Measurements from ENCODE around the gene HDAC9.
"Not testable (repeated sequence)": the region's sequence is repeated elsewhere in the genome, so short reads cannot be mapped to it uniquely, and the experiment has no call there.

HDAC9 gene

GRCh38 chr7:18974803-18975202 is 479.3 kb downstream of the HDAC9 start:
- Mint-ChIP-seq H3K27me3 (no peaks in the 10 kb centered on the region), H3K9me3 (peaks cover 0 to 2% of the 10 kb centered on the region in 2 donors), H3K4me1 (ENCODE audit: low read depth in 2 of 2) (no peaks in the 10 kb centered on the region), H3K36me3 (ENCODE audit: insufficient read depth) (no peaks in the 10 kb centered on the region), H3K4me3 (no peak overlapping the region), H3K27ac (no peak overlapping the region)
- ATAC-seq (replicated peaks) (no peak), DNase-seq (no peak)

- no peaks in the 10 kb centered on the region for H3K27me3 Mint-ChIP-seq
- no peaks in the 10 kb centered on the region for H3K4me1 Mint-ChIP-seq (ENCODE audit: low read depth in 2 of 2)
- no peak overlapping the region for H3K4me3 Mint-ChIP-seq
- DNase-seq (no peak), ATAC-seq (replicated peaks) (no peak)
- H3K9me3 Mint-ChIP-seq: peaks cover 0 to 2% of the 10 kb centered on the region in 2 donors
- H3K27ac Mint-ChIP-seq: no peak overlapping the region
- no peaks in the 10 kb centered on the region for H3K36me3 Mint-ChIP-seq (ENCODE audit: insufficient read depth)
These were observed 479.7 kb downstream of the HDAC9 start for GRCh38 chr7:18975276-18975675.

- no peak for DNase-seq
- no peak for ATAC-seq (replicated peaks)
- H3K4me1 Mint-ChIP-seq (ENCODE audit: low read depth in 2 of 2): no peaks in the 10 kb centered on the region
- H3K27me3 Mint-ChIP-seq: no peaks in the 10 kb centered on the region
- no peak overlapping the region for H3K27ac Mint-ChIP-seq
- H3K4me3 Mint-ChIP-seq: no peak overlapping the region
- no peaks in the 10 kb centered on the region for H3K36me3 Mint-ChIP-seq (ENCODE audit: insufficient read depth)
- peaks cover 0 to 2% of the 10 kb centered on the region in 2 donors for H3K9me3 Mint-ChIP-seq
These were observed 480.2 kb downstream of the HDAC9 start for GRCh38 chr7:18975689-18976280.

GRCh38 chr7:18976715-18977471 is 481.3 kb downstream of the HDAC9 start:
- no peak for ATAC-seq (replicated peaks)

GRCh38 chr7:18978108-18978495 is 482.6 kb downstream of the HDAC9 start:
- Mint-ChIP-seq H3K9me3 (peaks cover 0 to 4% of the 10 kb centered on the region in 2 donors), H3K27ac (no peak overlapping the region), H3K27me3 (no peaks in the 10 kb centered on the region), H3K4me1 (ENCODE audit: low read depth in 2 of 2) (no peaks in the 10 kb centered on the region), H3K4me3 (no peak overlapping the region), H3K36me3 (ENCODE audit: insufficient read depth) (no peaks in the 10 kb centered on the region)
- DNase-seq (no peak), ATAC-seq (replicated peaks) (no peak)

More at GRCh38 chr7:18976715-18977471, 481.3 kb downstream of the HDAC9 start:
- Mint-ChIP-seq H3K4me1 (ENCODE audit: low read depth in 2 of 2) (no peaks in the 10 kb centered on the region), H3K4me3 (no peak overlapping the region), H3K36me3 (ENCODE audit: insufficient read depth) (no peaks in the 10 kb centered on the region), H3K27me3 (no peaks in the 10 kb centered on the region), H3K9me3 (peaks cover 0 to 2% of the 10 kb centered on the region in 2 donors), H3K27ac (no peak overlapping the region)
- DNase-seq: no peak

- not testable (repeated sequence) for H3K27me3 Mint-ChIP-seq; ATAC-seq (replicated peaks); H3K4me3 Mint-ChIP-seq; H3K36me3 Mint-ChIP-seq (ENCODE audit: insufficient read depth); H3K27ac Mint-ChIP-seq; DNase-seq; H3K9me3 Mint-ChIP-seq; H3K4me1 Mint-ChIP-seq (ENCODE audit: low read depth in 2 of 2)
These were observed 495.2 kb downstream of the HDAC9 start for GRCh38 chr7:18990700-18991099.

GRCh38 chr7:18993933-18994668 is 498.6 kb downstream of the HDAC9 start:
- no peak overlapping the region for H3K27ac Mint-ChIP-seq
- H3K4me1 Mint-ChIP-seq (ENCODE audit: low read depth in 2 of 2): no peaks in the 10 kb centered on the region
- H3K9me3 Mint-ChIP-seq: no peaks in the 10 kb centered on the region
- H3K36me3 Mint-ChIP-seq (ENCODE audit: insufficient read depth): no peaks in the 10 kb centered on the region
- DNase-seq (no peak), ATAC-seq (replicated peaks) (no peak)
- no peaks in the 10 kb centered on the region for H3K27me3 Mint-ChIP-seq
- H3K4me3 Mint-ChIP-seq: no peak overlapping the region

GRCh38 chr7:18995270-18995671 is 499.7 kb downstream of the HDAC9 start:
- no peaks in the 10 kb centered on the region for H3K36me3 Mint-ChIP-seq (ENCODE audit: insufficient read depth)
- no peaks in the 10 kb centered on the region for H3K9me3 Mint-ChIP-seq
- H3K27ac Mint-ChIP-seq: no peak overlapping the region
- DNase-seq (no peak), ATAC-seq (replicated peaks) (no peak)
- H3K4me3 Mint-ChIP-seq: no peak overlapping the region
- H3K4me1 Mint-ChIP-seq (ENCODE audit: low read depth in 2 of 2): no peaks in the 10 kb centered on the region
- H3K27me3 Mint-ChIP-seq: no peaks in the 10 kb centered on the region

GRCh38 chr7:18995811-18996426 is 500.4 kb downstream of the HDAC9 start:
- DNase-seq (no peak), ATAC-seq (replicated peaks) (no peak)
- Mint-ChIP-seq H3K36me3 (ENCODE audit: insufficient read depth) (no peaks in the 10 kb centered on the region), H3K27ac (no peak overlapping the region), H3K9me3 (no peaks in the 10 kb centered on the region), H3K4me3 (no peak overlapping the region), H3K27me3 (no peaks in the 10 kb centered on the region), H3K4me1 (ENCODE audit: low read depth in 2 of 2) (no peaks in the 10 kb centered on the region)

- no peaks in the 10 kb centered on the region for H3K36me3 Mint-ChIP-seq (ENCODE audit: insufficient read depth)
- no peak for ATAC-seq (replicated peaks)
- DNase-seq: no peak
- H3K27ac Mint-ChIP-seq: no peak overlapping the region
- H3K9me3 Mint-ChIP-seq: no peaks in the 10 kb centered on the region
- H3K27me3 Mint-ChIP-seq: no peaks in the 10 kb centered on the region
- H3K4me3 Mint-ChIP-seq: no peak overlapping the region
- H3K4me1 Mint-ChIP-seq (ENCODE audit: low read depth in 2 of 2): no peaks in the 10 kb centered on the region
These were observed 501.0 kb downstream of the HDAC9 start for GRCh38 chr7:18996583-18996982.

GRCh38 chr7:18997477-18998150 is 502.1 kb downstream of the HDAC9 start:
- DNase-seq: no peak
- H3K27me3 Mint-ChIP-seq: no peaks in the 10 kb centered on the region
- H3K9me3 Mint-ChIP-seq: no peaks in the 10 kb centered on the region
- H3K36me3 Mint-ChIP-seq (ENCODE audit: insufficient read depth): no peaks in the 10 kb centered on the region
- H3K4me1 Mint-ChIP-seq (ENCODE audit: low read depth in 2 of 2): no peaks in the 10 kb centered on the region
- ATAC-seq (replicated peaks): no peak
- no peak overlapping the region for H3K4me3 Mint-ChIP-seq
- no peak overlapping the region for H3K27ac Mint-ChIP-seq

GRCh38 chr7:19000410-19000809 is 504.9 kb downstream of the HDAC9 start:
- Mint-ChIP-seq H3K36me3 (ENCODE audit: insufficient read depth) (no peaks in the 10 kb centered on the region), H3K9me3 (no peaks in the 10 kb centered on the region), H3K27me3 (no peaks in the 10 kb centered on the region), H3K27ac (no peak overlapping the region), H3K4me3 (no peak overlapping the region), H3K4me1 (ENCODE audit: low read depth in 2 of 2) (no peaks in the 10 kb centered on the region)
- no peak for DNase-seq
- ATAC-seq (replicated peaks): no peak

- H3K27me3 Mint-ChIP-seq: no peaks in the 10 kb centered on the region
- no peak overlapping the region for H3K4me3 Mint-ChIP-seq
- no peaks in the 10 kb centered on the region for H3K4me1 Mint-ChIP-seq (ENCODE audit: low read depth in 2 of 2)
- no peaks in the 10 kb centered on the region for H3K36me3 Mint-ChIP-seq (ENCODE audit: insufficient read depth)
- DNase-seq: no peak
- H3K9me3 Mint-ChIP-seq: no peaks in the 10 kb centered on the region
- no peak overlapping the region for H3K27ac Mint-ChIP-seq
- no peak for ATAC-seq (replicated peaks)
These were observed 506.3 kb downstream of the HDAC9 start for GRCh38 chr7:19001854-19002253.

Data from effector memory CD8-positive, alpha-beta T cell (primary cell).